GM19238 (cell line): ENCODE results near the gene SEMA6A.

ENCODE experiments used
- DNase-seq: peaks from one replicate; pipeline ENCODE4 v3.0.0; 2011; ENCODE audit warnings: low spot score; ENCODE audit not compliant: insufficient read length

The SEMA6A gene

GRCh38 chr5:116409591-116410296 is 164.9 kb downstream of the SEMA6A start:
- no peak for DNase-seq

GRCh38 chr5:116406306-116407041 is 168.1 kb downstream of the SEMA6A start:
- no peak for DNase-seq

GRCh38 chr5:116404792-116405191 is 169.8 kb downstream of the SEMA6A start:
- no peak for DNase-seq

GRCh38 chr5:116404016-116404415 is 170.6 kb downstream of the SEMA6A start:
- DNase-seq, result no peak

GRCh38 chr5:116402235-116402634 is 172.4 kb downstream of the SEMA6A start:
- DNase-seq, result no peak

GRCh38 chr5:116401576-116401975 is 173.0 kb downstream of the SEMA6A start:
- DNase-seq, result no peak

GRCh38 chr5:116396476-116397099 is 178.0 kb downstream of the SEMA6A start:
- no peak for DNase-seq

- DNase-seq, result no peak
Observed at GRCh38 chr5:116395631-116396203, 178.9 kb downstream of the SEMA6A start.

GRCh38 chr5:116395226-116395625 is 179.4 kb downstream of the SEMA6A start:
- DNase-seq, result no peak

GRCh38 chr5:116394186-116394867 is 180.3 kb downstream of the SEMA6A start:
- DNase-seq, result no peak
